SK-N-SH treated with all-trans-retinoic acid at 6 μM for 48 hours (cell line): ENCODE data around the gene G3BP1.

ENCODE experiments used
- ATAC-seq: fragments of 200-7000 bp; cut with Tn5 transposase; 3 replicates; pipeline ENCODE4 v1.9.1; 2020; ENCODE audit warnings: mild to moderate bottlenecking, moderate library complexity
- ARNTL ChIP-seq: fragments of 450-650 bp; formaldehyde crosslinking; IDR thresholded peaks from 2 replicates; pipeline ENCODE4 v1.5.0; 2020; ENCODE audit warnings: low read depth, mild to moderate bottlenecking, moderate library complexity, borderline replicate concordance
- BACH2 ChIP-seq: fragments of 250-450 bp; sonication (Bioruptor Pico); IDR thresholded peaks from 2 replicates; pipeline ENCODE4 v1.9.0; 2021; ENCODE audit warnings: mild to moderate bottlenecking, borderline replicate concordance
- CSDC2 ChIP-seq: fragments of 250-450 bp; sonication (Bioruptor Pico); IDR thresholded peaks from 2 replicates; pipeline ENCODE4 v1.5.0; 2020; ENCODE audit warnings: mild to moderate bottlenecking, moderate library complexity
- CSRNP3 ChIP-seq: fragments of 250-450 bp; sonication (Bioruptor Pico); IDR thresholded peaks from 2 replicates; pipeline ENCODE4 v1.5.1; 2021; ENCODE audit warnings: mild to moderate bottlenecking, moderate library complexity
- ESRRG ChIP-seq: fragments of 250-450 bp; sonication (Bioruptor Pico); IDR thresholded peaks from 2 replicates; pipeline ENCODE4 v1.6.1; 2021; ENCODE audit warnings: mild to moderate bottlenecking
- GLIS3 ChIP-seq: fragments of 250-450 bp; sonication (Bioruptor Pico); IDR thresholded peaks from 2 replicates; pipeline ENCODE4 v1.5.0; 2020; ENCODE audit warnings: mild to moderate bottlenecking, moderate library complexity
- ISL1 ChIP-seq: fragments of 250-450 bp; sonication (Bioruptor Pico); IDR thresholded peaks from 2 replicates; pipeline ENCODE4 v2.1.2; 2022; ENCODE audit warnings: mild to moderate bottlenecking, moderate library complexity
- OSR1 ChIP-seq: fragments of 250-450 bp; sonication (Bioruptor Pico); IDR thresholded peaks from 2 replicates; pipeline ENCODE4 v1.8.0; 2022; ENCODE audit warnings: moderate library complexity, mild to moderate bottlenecking, inconsistent platforms
- PATZ1 ChIP-seq: fragments of 250-450 bp; sonication (Bioruptor Pico); IDR thresholded peaks from 2 replicates; pipeline ENCODE4 v1.8.0; 2020; ENCODE audit warnings: mild to moderate bottlenecking, moderate library complexity, borderline replicate concordance
- POU6F1 ChIP-seq: fragments of 250-450 bp; sonication (Bioruptor Pico); IDR thresholded peaks from 2 replicates; pipeline ENCODE4 v1.8.0; 2021; ENCODE audit warnings: low read depth, mild to moderate bottlenecking, moderate library complexity, borderline replicate concordance
- RARB ChIP-seq: fragments of 250-450 bp; sonication (Bioruptor Pico); IDR thresholded peaks from 2 replicates; pipeline ENCODE4 v1.8.0; 2021; ENCODE audit warnings: mild to moderate bottlenecking, moderate library complexity
- SNAI2 ChIP-seq: fragments of 250-450 bp; sonication (Bioruptor Pico); IDR thresholded peaks from 2 replicates; pipeline ENCODE4 v1.5.0; 2020; ENCODE audit warnings: mild to moderate bottlenecking, moderate library complexity
- TCF4 ChIP-seq: fragments of 250-450 bp; sonication (Bioruptor Pico); IDR thresholded peaks from 2 replicates; pipeline ENCODE4 v1.8.0; 2021; ENCODE audit warnings: mild to moderate bottlenecking, moderate library complexity, borderline replicate concordance
- TOX ChIP-seq: fragments of 250-450 bp; sonication (Bioruptor Pico); IDR thresholded peaks from 2 replicates; pipeline ENCODE4 v1.8.0; 2021; ENCODE audit warnings: mild to moderate bottlenecking, moderate library complexity, borderline replicate concordance
- TSHZ2 ChIP-seq: fragments of 250-450 bp; sonication (Bioruptor Pico); IDR thresholded peaks from 2 replicates; pipeline ENCODE4 v1.5.0; 2020; ENCODE audit warnings: mild to moderate bottlenecking, moderate library complexity
- ZC3H10 ChIP-seq: fragments of 250-450 bp; sonication (Bioruptor Pico); IDR thresholded peaks from 2 replicates; pipeline ENCODE4 v1.5.1; 2021; ENCODE audit warnings: mild to moderate bottlenecking, moderate library complexity
- ZFP3 ChIP-seq: fragments of 250-450 bp; sonication (Bioruptor Pico); IDR thresholded peaks from 2 replicates; pipeline ENCODE4 v1.5.0; 2020; ENCODE audit warnings: mild to moderate bottlenecking, moderate library complexity
- ZFP30 ChIP-seq: fragments of 450-650 bp; formaldehyde crosslinking; IDR thresholded peaks from 2 replicates; pipeline ENCODE4 v1.5.0; 2022; ENCODE audit warnings: mild to moderate bottlenecking, moderate library complexity
- ZNF565 ChIP-seq: fragments of 450-650 bp; formaldehyde crosslinking; conservative IDR thresholded peaks from 2 replicates; pipeline ENCODE4 v1.5.0; 2020; ENCODE audit warnings: low read depth, mild to moderate bottlenecking, moderate library complexity
- ZNF70 ChIP-seq: fragments of 450-650 bp; formaldehyde crosslinking; IDR thresholded peaks from 2 replicates; pipeline ENCODE4 v1.5.0; 2020; ENCODE audit warnings: mild to moderate bottlenecking, moderate library complexity
- ZNF8 ChIP-seq: fragments of 450-650 bp; formaldehyde crosslinking; IDR thresholded peaks from 2 replicates; pipeline ENCODE4 v1.5.0; 2020; ENCODE audit warnings: mild to moderate bottlenecking, moderate library complexity

G3BP1 gene

GRCh38 chr5:151799407-151799806, 27.7 kb downstream of the G3BP1 start (continued):
- TF ChIP-seq POU6F1 (CRISPR knock-in tag) (no peak), ARNTL (no peak), TCF4 (CRISPR knock-in tag) (no peak), BACH2 (CRISPR knock-in tag) (no peak), ZNF565 (CRISPR knock-in tag) (no peak), OSR1 (CRISPR knock-in tag) (no peak)
- TF ChIP-seq, all 23 proteins: peak for 0

- ATAC-seq = no peak
- TF ChIP-seq TSHZ2 (CRISPR knock-in tag) (no peak), PATZ1 (CRISPR knock-in tag) (no peak), OSR1 (CRISPR knock-in tag) (no peak), TOX (CRISPR knock-in tag) (no peak), RARB (no peak), ZC3H10 (CRISPR knock-in tag) (no peak), ZNF565 (CRISPR knock-in tag) (no peak), ZFP30 (no peak), GLIS3 (CRISPR knock-in tag) (no peak), ZNF8 (CRISPR knock-in tag) (no peak), ZFP3 (CRISPR knock-in tag) (no peak), CSDC2 (no peak), SNAI2 (no peak), TCF4 (CRISPR knock-in tag) (no peak), BACH2 (CRISPR knock-in tag) (no peak), ESRRG (CRISPR knock-in tag) (no peak), ZNF70 (CRISPR knock-in tag) (no peak)
These were observed 28.8 kb downstream of the G3BP1 start for GRCh38 chr5:151800532-151800931.

- no peak for ATAC-seq
- TF ChIP-seq SNAI2 = no peak
- no peak for TF ChIP-seq OSR1 (CRISPR knock-in tag)
- no peak for TF ChIP-seq ZFP30
- no peak for TF ChIP-seq TSHZ2 (CRISPR knock-in tag)
- no peak for TF ChIP-seq ZNF8 (CRISPR knock-in tag)
- no peak for TF ChIP-seq GLIS3 (CRISPR knock-in tag)
- no peak for TF ChIP-seq CSRNP3 (CRISPR knock-in tag)
- TF ChIP-seq ISL1 (CRISPR knock-in tag) = no peak
- TF ChIP-seq PATZ1 (CRISPR knock-in tag) = no peak
- no peak for TF ChIP-seq TOX (CRISPR knock-in tag)
- no peak for TF ChIP-seq ARNTL
- TF ChIP-seq TCF4 (CRISPR knock-in tag) = no peak
- TF ChIP-seq BACH2 (CRISPR knock-in tag) = no peak
- TF ChIP-seq CSDC2 = no peak
- TF ChIP-seq POU6F1 (CRISPR knock-in tag) = no peak
These were observed 33.9 kb downstream of the G3BP1 start for GRCh38 chr5:151805414-151806223.
